Fibroblast of peridontal ligament (primary cell): ENCODE measurements around the gene PRAMEF2.
"Not testable (repeated sequence)": the region's sequence is repeated elsewhere in the genome, so short reads cannot be mapped to it uniquely, and the experiment has no call there.

Experiments
- DNase-seq: peaks from one replicate; pipeline ENCODE4 v3.0.0-alpha.2; 2010; ENCODE audit errors: extremely low read depth

Gene PRAMEF2, protein sequence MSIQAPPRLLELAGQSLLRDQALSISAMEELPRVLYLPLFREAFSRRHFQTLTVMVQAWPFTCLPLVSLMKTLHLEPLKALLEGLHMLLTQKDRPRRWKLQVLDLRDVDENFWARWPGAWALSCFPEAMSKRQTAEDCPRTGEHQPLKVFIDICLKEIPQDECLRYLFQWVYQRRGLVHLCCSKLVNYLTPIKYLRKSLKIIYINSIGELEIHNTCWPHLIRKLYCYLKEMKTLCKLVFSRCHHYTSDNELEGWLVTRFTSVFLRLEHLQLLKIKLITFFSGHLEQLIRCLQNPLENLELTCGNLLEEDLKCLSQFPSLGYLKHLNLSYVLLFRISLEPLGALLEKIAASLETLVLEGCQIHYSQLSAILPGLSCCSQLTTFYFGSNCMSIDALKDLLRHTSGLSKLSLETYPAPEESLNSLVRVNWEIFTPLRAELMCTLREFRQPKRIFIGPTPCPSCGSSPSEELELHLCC

GRCh38 chr1:12856786-12857185 lies at the start of gene PRAMEF2:
PRAMEF2 (plus strand) TSS chr1:12857086; CDS start chr1:12859010, 1,924 bp downstream.
- not testable (repeated sequence) for DNase-seq

- no peak for DNase-seq
Measured at GRCh38 chr1:12809933-12810332, 47.0 kb upstream of the PRAMEF2 start.

DNA sequence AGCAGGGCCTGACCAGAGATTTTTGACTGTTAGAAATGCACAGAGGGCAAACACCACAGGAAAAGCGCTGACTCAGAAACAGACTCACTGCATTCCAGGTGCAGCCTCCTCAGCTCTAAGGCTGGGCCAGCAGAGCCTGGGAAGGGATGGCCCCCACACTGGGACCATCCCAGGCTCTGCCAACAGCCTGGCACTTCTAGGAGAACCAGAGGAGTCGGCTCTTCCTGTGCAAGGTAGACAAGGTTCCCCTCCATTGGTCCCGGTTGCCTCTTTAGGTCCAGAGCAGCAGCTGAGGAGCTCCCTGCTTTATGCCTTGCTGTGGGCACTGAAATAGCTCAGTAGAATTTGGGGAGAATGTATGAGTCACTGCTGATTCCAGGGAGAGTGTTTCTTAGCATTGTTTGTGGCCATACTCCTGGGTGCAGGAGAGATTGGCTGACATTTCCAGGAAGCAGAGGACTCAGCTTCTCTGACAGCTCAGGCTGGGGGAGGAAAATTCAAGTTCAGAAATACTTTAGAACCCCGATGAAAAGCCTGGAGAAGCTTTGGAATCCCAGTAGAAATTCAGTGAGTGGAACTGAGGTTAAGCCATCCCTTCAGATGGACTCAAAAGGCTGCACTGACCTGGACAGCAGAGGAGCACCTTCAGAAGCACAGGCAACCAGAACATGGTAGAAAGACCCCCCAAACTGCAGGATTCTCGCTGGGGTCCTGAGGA lies 46.0 kb upstream of the PRAMEF2 start:
- DNase-seq = peak; percentile 8

DNA sequence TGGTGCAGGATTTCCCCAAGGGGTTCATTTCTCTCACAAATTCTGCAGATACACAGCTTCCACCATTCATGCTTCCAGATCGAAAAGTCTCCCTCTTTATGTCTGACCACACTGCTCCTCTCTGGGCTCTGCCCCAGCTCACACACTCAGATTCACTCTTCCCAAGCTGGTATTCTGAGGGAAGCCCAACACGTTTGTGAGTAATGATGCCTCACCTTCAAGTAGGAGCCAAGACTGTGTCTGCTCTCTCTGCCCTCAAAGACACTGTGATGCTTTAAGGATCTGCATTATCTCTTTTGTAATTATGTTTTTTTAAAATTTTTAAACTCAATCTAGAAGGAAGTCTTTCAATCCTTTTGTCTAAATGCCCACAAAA lies 45.5 kb upstream of the PRAMEF2 start:
- no peak for DNase-seq

GRCh38 chr1:12819061-12819460 lies 37.8 kb upstream of the PRAMEF2 start:
- not testable (repeated sequence) for DNase-seq

GRCh38 chr1:12831310-12831709 lies 25.6 kb upstream of the PRAMEF2 start, which contains the start of gene PRAMEF11:
PRAMEF11 (minus strand) TSS chr1:12831410; CDS start chr1:12828789, 2,621 bp downstream.
- DNase-seq = not testable (repeated sequence)

DNA sequence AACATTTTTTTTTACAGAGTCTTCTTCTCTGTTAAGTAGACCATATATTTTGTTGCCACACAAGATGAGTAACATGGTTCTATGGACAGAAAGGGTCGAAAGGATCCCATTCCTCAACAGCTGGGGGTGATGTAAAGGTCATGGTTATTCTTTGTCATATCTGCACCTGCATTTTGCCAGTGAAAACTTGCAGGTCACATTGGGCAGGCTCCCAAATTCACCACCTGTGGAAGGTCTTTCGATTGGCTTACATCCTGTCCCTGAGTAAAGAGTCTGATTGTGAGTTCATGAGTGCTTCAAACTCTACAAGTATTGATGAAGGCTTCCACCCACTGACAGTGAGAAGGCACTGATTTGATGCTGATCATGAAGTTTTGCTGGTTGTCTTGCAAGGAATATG lies 23.6 kb upstream of the PRAMEF2 start:
- DNase-seq = not testable (repeated sequence)

GRCh38 chr1:12848620-12849019 lies 8.3 kb upstream of the PRAMEF2 start, which contains the start of gene HNRNPCL1:
HNRNPCL1 (minus strand) TSS chr1:12848720; CDS start chr1:12848289, 431 bp downstream.
- not testable (repeated sequence) for DNase-seq

DNA sequence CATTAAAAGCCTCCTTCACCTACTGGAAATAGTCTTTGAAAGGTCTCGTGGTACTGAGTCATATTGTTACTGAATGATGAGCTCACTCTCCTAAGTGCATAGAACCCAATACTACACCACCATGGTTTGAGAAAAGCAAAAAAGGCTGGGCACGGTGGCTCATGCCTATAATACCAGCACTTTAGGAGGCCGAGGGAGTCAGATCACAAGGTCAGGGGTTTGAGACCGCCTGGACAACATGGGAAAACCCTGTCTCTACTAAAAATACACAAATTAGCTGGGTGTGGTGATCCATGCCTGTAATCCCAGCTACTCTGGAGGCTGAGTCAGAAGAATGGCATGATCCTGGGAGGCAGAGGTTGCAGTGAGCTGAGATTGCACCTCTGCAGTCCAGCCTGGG lies 5.1 kb upstream of the PRAMEF2 start:
- DNase-seq = peak; percentile 35

DNA sequence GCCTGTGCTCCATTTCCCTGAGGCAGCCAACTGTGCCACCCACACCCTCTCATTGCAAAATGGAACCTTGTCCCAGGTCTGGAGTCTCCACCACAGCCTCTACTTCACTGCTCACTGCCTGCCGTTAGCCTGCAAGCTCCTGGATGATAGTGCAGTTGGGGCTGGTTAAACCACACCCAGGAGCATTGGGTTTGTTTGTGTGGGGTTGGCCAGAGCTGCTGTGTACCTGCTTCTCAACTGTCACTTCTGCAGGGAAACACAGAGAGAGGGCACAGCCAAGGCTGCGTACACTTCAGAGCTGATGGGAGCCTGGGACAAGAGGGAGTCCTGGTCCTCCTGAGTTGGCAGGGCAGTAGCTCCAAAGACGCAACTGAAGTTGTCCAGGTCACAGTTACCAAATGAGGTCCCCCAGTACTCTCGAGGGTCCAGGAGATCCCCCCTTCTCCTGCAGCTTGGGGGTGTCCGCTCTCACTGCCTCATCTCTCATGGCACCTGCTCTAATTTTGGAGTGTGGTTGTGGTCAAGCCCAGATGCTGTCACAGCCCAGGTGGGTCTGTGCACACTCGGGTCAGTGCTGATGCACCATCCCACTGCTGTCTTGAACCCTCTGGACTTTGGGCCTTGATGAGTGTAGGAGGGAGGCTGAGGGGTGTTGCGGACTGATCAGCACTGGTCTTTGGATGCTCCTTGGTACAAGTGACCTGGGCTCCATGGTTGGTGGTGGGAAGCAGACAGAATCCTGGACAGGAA lies 6.4 kb downstream of the PRAMEF2 start:
- DNase-seq = not testable (repeated sequence)

GRCh38 chr1:12878453-12878852 lies 21.6 kb downstream of the PRAMEF2 start:
- not testable (repeated sequence) for DNase-seq

DNA sequence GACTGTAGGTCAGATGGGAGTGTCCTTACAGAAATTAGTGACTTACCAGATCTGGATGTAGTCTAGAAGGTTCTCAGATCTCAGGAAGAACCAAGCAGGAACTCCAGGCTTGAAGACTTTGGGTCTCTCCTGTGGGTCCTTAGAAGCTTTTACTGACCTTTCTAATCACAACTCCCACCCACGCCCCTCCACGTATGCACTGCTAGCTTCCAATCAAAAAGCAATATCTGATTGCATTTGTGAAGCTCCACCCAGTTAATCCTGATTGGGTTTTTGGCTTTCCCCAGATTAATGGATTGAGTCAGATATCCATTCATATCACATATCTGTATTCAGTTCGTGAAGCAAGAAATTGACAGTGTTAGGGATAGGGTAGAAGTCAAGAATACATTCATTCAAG lies 29.2 kb downstream of the PRAMEF2 start, which contains the start of gene PRAMEF4:
TSS of gene PRAMEF4 (minus strand) at position 101 of the 400 bp plus-strand sequence. CDS start 2,807 bp downstream, outside the sequence.
- not testable (repeated sequence) for DNase-seq

DNA sequence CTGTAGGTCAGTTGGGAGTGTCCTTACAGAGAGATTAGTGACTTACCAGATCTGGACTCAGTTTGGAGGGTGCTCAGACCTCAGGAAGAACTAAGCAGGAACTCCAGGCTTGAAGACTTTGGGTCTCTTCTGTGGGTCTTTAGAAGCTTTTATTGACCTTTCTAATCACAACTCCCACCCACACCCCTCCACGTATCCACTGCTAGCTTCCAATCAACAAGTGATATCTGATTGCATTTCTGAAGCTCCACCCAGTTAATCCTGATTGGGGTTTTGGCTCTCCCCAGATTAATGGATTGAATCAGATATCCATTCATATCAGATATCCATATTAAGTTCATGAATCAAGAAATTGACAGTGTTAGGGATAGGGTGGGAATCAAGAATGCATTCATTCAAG lies 41.3 kb downstream of the PRAMEF2 start, which contains the start of gene PRAMEF10:
TSS of gene PRAMEF10 (minus strand) at position 101 of the 400 bp plus-strand sequence. CDS start 2,423 bp downstream, outside the sequence.
- not testable (repeated sequence) for DNase-seq

DNA sequence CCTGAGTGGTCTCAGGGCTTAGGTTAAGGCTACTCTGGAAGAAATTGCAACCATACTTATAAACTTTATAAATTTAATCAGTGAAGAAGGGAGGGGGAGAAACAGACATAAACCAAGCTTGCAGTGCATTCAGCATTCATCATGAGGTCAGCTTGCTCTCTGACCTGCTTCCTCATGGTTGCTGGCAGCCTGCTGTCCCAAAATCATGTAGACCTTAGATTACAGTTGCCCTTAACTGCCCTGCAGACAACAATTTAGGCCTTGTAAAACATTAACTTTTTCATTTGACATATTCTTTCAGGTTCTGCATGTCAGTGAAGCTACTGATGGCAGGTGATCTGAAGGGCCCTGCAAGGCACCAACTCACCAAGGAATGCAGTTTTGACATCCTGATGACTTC lies 42.3 kb downstream of the PRAMEF2 start:
- DNase-seq = not testable (repeated sequence)

- DNase-seq = not testable (repeated sequence)
Measured at GRCh38 chr1:12903793-12904572, 47.1 kb downstream of the PRAMEF2 start.
